Activated CD4-positive, alpha-beta memory T cell treated with anti-CD3 and anti-CD28 coated beads for 36 hours (primary cell): ENCODE data around the gene SLC23A2. TPM values are rescaled to one million over a fixed set of nuclear protein-coding genes. Genes with fewer than 3 reads are reported as not detected.

Source experiments
- CTCF ChIA-PET: fragments of 350-600 bp; sonication (Branson Sonifier 250); formaldehyde crosslinking; loops from one replicate; lab custom pipeline; 2021; ENCODE audit warnings: antibody characterized with exemption, inconsistent platforms; lab: Charles Lee
- POLR2A ChIA-PET: fragments of 350-600 bp; sonication (Branson Sonifier 250); formaldehyde crosslinking; loops from one replicate; lab custom pipeline; 2021; ENCODE audit warnings: antibody characterized with exemption; lab: Charles Lee
- DNase-seq: peaks from one replicate; pipeline ENCODE4 v3.0.0-alpha.2; 2020
- H3K27ac Mint-ChIP-seq: one replicate; pipeline ENCODE4 v1.8.0; 2021; ENCODE audit warnings: mixed read lengths
- H3K27me3 Mint-ChIP-seq: one replicate; pipeline ENCODE4 v1.8.0; 2021; ENCODE audit warnings: mixed read lengths
- H3K36me3 Mint-ChIP-seq: one replicate; pipeline ENCODE4 v1.8.0; 2021; ENCODE audit warnings: mixed read lengths
- H3K4me1 Mint-ChIP-seq: one replicate; pipeline ENCODE4 v1.8.0; 2021; ENCODE audit warnings: low read depth, mixed read lengths
- H3K4me3 Mint-ChIP-seq: one replicate; pipeline ENCODE4 v1.8.0; 2021; ENCODE audit warnings: mild to moderate bottlenecking, mixed read lengths
- H3K9me3 Mint-ChIP-seq: one replicate; pipeline ENCODE4 v1.8.0; 2021; ENCODE audit warnings: mixed read lengths
- intact Hi-C: fragments of 100-400 bp; cut with micrococcal nuclease; formaldehyde crosslinking; loops from one replicate; pipeline ENCODE4 v1.15.1; 2023
- total RNA-seq, 2 experiments: library from RNA; stranded (reverse); gene quantifications; one replicate each; pipeline ENCODE4 v1.2.3, GENCODE V29; 2021

SLC23A2 gene
- total RNA-seq, 2 experiments from 2014 or later: 14.0 to 14.9 TPM

GRCh38 chr20:4944518-4945313, 56.6 kb downstream of the SLC23A2 start:
- H3K9me3 Mint-ChIP-seq: no peaks in the 10 kb centered on the region
- H3K4me3 Mint-ChIP-seq: no peak overlapping the region
- H3K27me3 Mint-ChIP-seq: no peaks in the 10 kb centered on the region
- peaks cover 6% of the 10 kb centered on the region for H3K36me3 Mint-ChIP-seq
- intact Hi-C loops: no loop called here
- CTCF ChIA-PET: interaction anchor here (1.1 kb wide), 1 partner anchor 11 kb away, joined by 4 read pairs; no protein-coding TSS in a partner anchor
- no peak overlapping the region for H3K27ac Mint-ChIP-seq
- H3K4me1 Mint-ChIP-seq: peaks cover 31% of the 10 kb centered on the region
- no peak for DNase-seq
- POLR2A ChIA-PET: no interaction called here

GRCh38 chr20:4942331-4942730, 59.0 kb downstream of the SLC23A2 start:
- Mint-ChIP-seq H3K27me3 (no peaks in the 10 kb centered on the region), H3K9me3 (no peaks in the 10 kb centered on the region), H3K4me3 (no peak overlapping the region), H3K36me3 (peaks cover 2% of the 10 kb centered on the region), H3K4me1 (peaks cover 13% of the 10 kb centered on the region), H3K27ac (no peak overlapping the region)
- CTCF ChIA-PET: interaction anchor here (0.6 kb wide), 1 partner anchor 26 kb away, joined by 3 read pairs; no protein-coding TSS in a partner anchor
- POLR2A ChIA-PET: no interaction called here
- DNase-seq: no peak
- intact Hi-C loops: no loop called here

- Mint-ChIP-seq H3K27me3 (no peaks in the 10 kb centered on the region), H3K36me3 (peaks cover 3% of the 10 kb centered on the region), H3K4me1 (peaks cover 8% of the 10 kb centered on the region), H3K4me3 (no peak overlapping the region), H3K27ac (no peak overlapping the region), H3K9me3 (no peaks in the 10 kb centered on the region)
- CTCF ChIA-PET: interaction anchor here (0.6 kb wide), 1 partner anchor 162 kb away, joined by 3 read pairs; no protein-coding TSS in a partner anchor
- intact Hi-C loops: no loop called here
- no peak for DNase-seq
- POLR2A ChIA-PET: no interaction called here
Observed at GRCh38 chr20:4937407-4938319, 63.6 kb downstream of the SLC23A2 start.

- POLR2A ChIA-PET: no interaction called here
- Mint-ChIP-seq H3K4me3 (no peak overlapping the region), H3K4me1 (peaks cover 2% of the 10 kb centered on the region), H3K9me3 (no peaks in the 10 kb centered on the region), H3K27ac (no peak overlapping the region), H3K36me3 (peaks cover 10% of the 10 kb centered on the region), H3K27me3 (no peaks in the 10 kb centered on the region)
- no peak for DNase-seq
- CTCF ChIA-PET: no interaction called here
- intact Hi-C loops: no loop called here
Observed at GRCh38 chr20:4936851-4937406, 64.4 kb downstream of the SLC23A2 start.

- Mint-ChIP-seq H3K4me3 (no peak overlapping the region), H3K27me3 (no peaks in the 10 kb centered on the region), H3K9me3 (no peaks in the 10 kb centered on the region), H3K27ac (no peak overlapping the region), H3K36me3 (peaks cover 14% of the 10 kb centered on the region), H3K4me1 (no peaks in the 10 kb centered on the region)
- ChIA-PET POLR2A (no interaction called here), CTCF (no interaction called here)
- DNase-seq: no peak
- intact Hi-C loops: no loop called here
Observed at GRCh38 chr20:4936392-4936850, 64.9 kb downstream of the SLC23A2 start.

GRCh38 chr20:4932061-4932460, 69.2 kb downstream of the SLC23A2 start:
- intact Hi-C loops: no loop called here
- ChIA-PET POLR2A (no interaction called here), CTCF (interaction anchor here (0.6 to 1.7 kb wide), 2 partner anchors 33 to 173 kb away, joined by 5 to 7 read pairs; no protein-coding TSS in a partner anchor)
- Mint-ChIP-seq H3K27me3 (no peaks in the 10 kb centered on the region), H3K4me3 (no peak overlapping the region), H3K4me1 (peaks cover 2% of the 10 kb centered on the region), H3K27ac (no peak overlapping the region), H3K9me3 (no peaks in the 10 kb centered on the region), H3K36me3 (peaks cover 19% of the 10 kb centered on the region)
- no peak for DNase-seq

- no peak for DNase-seq
- H3K4me1 Mint-ChIP-seq: peaks cover 2% of the 10 kb centered on the region
- H3K27ac Mint-ChIP-seq: no peak overlapping the region
- no peak overlapping the region for H3K4me3 Mint-ChIP-seq
- intact Hi-C loops: no loop called here
- ChIA-PET POLR2A (no interaction called here), CTCF (interaction anchor here (1.1 to 1.7 kb wide), 2 partner anchors 26 to 171 kb away, joined by 3 to 5 read pairs; no protein-coding TSS in a partner anchor)
- peaks cover 17% of the 10 kb centered on the region for H3K36me3 Mint-ChIP-seq
- no peaks in the 10 kb centered on the region for H3K27me3 Mint-ChIP-seq
- H3K9me3 Mint-ChIP-seq: no peaks in the 10 kb centered on the region
Observed at GRCh38 chr20:4929686-4930397, 71.5 kb downstream of the SLC23A2 start.

- POLR2A ChIA-PET: no interaction called here
- H3K36me3 Mint-ChIP-seq: peaks cover 8% of the 10 kb centered on the region
- H3K27ac Mint-ChIP-seq: no peak overlapping the region
- peaks cover 2% of the 10 kb centered on the region for H3K4me1 Mint-ChIP-seq
- no peak overlapping the region for H3K4me3 Mint-ChIP-seq
- no peak for DNase-seq
- CTCF ChIA-PET: no interaction called here
- no peaks in the 10 kb centered on the region for H3K9me3 Mint-ChIP-seq
- H3K27me3 Mint-ChIP-seq: no peaks in the 10 kb centered on the region
- intact Hi-C loops: no loop called here
Observed at GRCh38 chr20:4926531-4927156, 74.7 kb downstream of the SLC23A2 start.

- Mint-ChIP-seq H3K4me3 (no peak overlapping the region), H3K9me3 (no peaks in the 10 kb centered on the region), H3K4me1 (peaks cover 2% of the 10 kb centered on the region), H3K27ac (no peak overlapping the region), H3K27me3 (no peaks in the 10 kb centered on the region), H3K36me3 (peaks cover 3% of the 10 kb centered on the region)
- ChIA-PET CTCF (no interaction called here), POLR2A (no interaction called here)
- intact Hi-C loops: no loop called here
- DNase-seq: no peak
Observed at GRCh38 chr20:4925842-4926530, 75.3 kb downstream of the SLC23A2 start.

- no peaks in the 10 kb centered on the region for H3K9me3 Mint-ChIP-seq
- intact Hi-C loops: no loop called here
- CTCF ChIA-PET: interaction anchor here (0.6 to 0.7 kb wide), 2 partner anchors 23 to 1070 kb away, joined by 3 to 4 read pairs; no protein-coding TSS in a partner anchor
- H3K4me3 Mint-ChIP-seq: no peak overlapping the region
- H3K4me1 Mint-ChIP-seq: no peaks in the 10 kb centered on the region
- H3K36me3 Mint-ChIP-seq: peaks cover 3% of the 10 kb centered on the region
- DNase-seq: no peak
- H3K27ac Mint-ChIP-seq: no peak overlapping the region
- no peaks in the 10 kb centered on the region for H3K27me3 Mint-ChIP-seq
- POLR2A ChIA-PET: no interaction called here
Observed at GRCh38 chr20:4924446-4924845, 76.9 kb downstream of the SLC23A2 start.
